HepG2 (cell line): ENCODE measurements around the gene TMEM269. TPM values are rescaled to one million over a fixed set of nuclear protein-coding genes. Genes with fewer than 3 reads are reported as not detected.

Experiments
- AHR ChIP-seq: IDR thresholded peaks from 2 replicates; pipeline ENCODE4 v1.6.1; 2018; ENCODE audit warnings: missing genetic modification reagents, missing compliant biosample characterization
- ATF1 ChIP-seq: IDR thresholded peaks from 2 replicates; pipeline ENCODE4 v1.6.1; 2016; ENCODE audit warnings: mild to moderate bottlenecking, control low read depth
- KLF11 ChIP-seq: IDR thresholded peaks from 2 replicates; pipeline ENCODE4 v1.6.1; 2016; ENCODE audit warnings: missing compliant biosample characterization
- MIER2 ChIP-seq: IDR thresholded peaks from 2 replicates; pipeline ENCODE4 v1.6.1; 2016; ENCODE audit warnings: missing biosample characterization, missing genetic modification reagents
- RBM22 ChIP-seq: fragments of 200-400 bp; formaldehyde crosslinking; optimal IDR thresholded peaks from 2 replicates; pipeline ENCODE3; 2017; ENCODE audit warnings: mild to moderate bottlenecking, low read length, moderate library complexity
- SMAD9 ChIP-seq: sonication (generic); formaldehyde crosslinking; IDR thresholded peaks from 2 replicates; pipeline ENCODE4 v1.5.1; 2020; ENCODE audit warnings: mild to moderate bottlenecking, missing genetic modification reagents
- SRF ChIP-seq: IDR thresholded peaks from 2 replicates; pipeline ENCODE4 v1.6.1; 2011; ENCODE audit warnings: mild to moderate bottlenecking, low read depth, low read length, moderate library complexity
- SYNCRIP ChIP-seq: fragments of 200-400 bp; formaldehyde crosslinking; IDR thresholded peaks from 2 replicates; pipeline ENCODE4 v1.6.1; 2018; ENCODE audit warnings: mild to moderate bottlenecking, low read depth, low read length; ENCODE audit not compliant: insufficient read depth
- TCF7L2 ChIP-seq: IDR thresholded peaks from 2 replicates; pipeline ENCODE4 v1.6.1; 2011; ENCODE audit warnings: mild to moderate bottlenecking, low read depth, low read length, moderate library complexity
- THAP11 ChIP-seq: IDR thresholded peaks from 2 replicates; pipeline ENCODE4 v1.6.1; 2016; ENCODE audit warnings: missing biosample characterization, missing genetic modification reagents
- ZNF543 ChIP-seq: sonication (generic); formaldehyde crosslinking; IDR thresholded peaks from 2 replicates; pipeline ENCODE4 v1.4.0; 2020; ENCODE audit warnings: mild to moderate bottlenecking, missing genetic modification reagents
- ZNF746 ChIP-seq: sonication (generic); formaldehyde crosslinking; IDR thresholded peaks from 2 replicates; pipeline ENCODE4 v1.8.0; 2022; ENCODE audit warnings: mild to moderate bottlenecking, missing genetic modification reagents
- ZNF839 ChIP-seq: sonication (generic); formaldehyde crosslinking; IDR thresholded peaks from 2 replicates; pipeline ENCODE4 v1.4.0; 2020; ENCODE audit warnings: missing genetic modification reagents, mild to moderate bottlenecking, borderline replicate concordance
- polyA plus RNA-seq, 8 experiments: library from polyadenylated mRNA; depleted of rRNA in 3 of 8; stranded (reverse) in 7 of 8; unstranded in 1 of 8; fragments of >200 nt; fragmentation: Illumina TruSeq in 4 of 8; extraction: Trizol in 4 of 8; gene quantifications; 2 replicates each; pipeline versions ENCODE4 v1.2.1 to v1.2.3, GENCODE V29; 2011 to 2016; ENCODE audit warnings: low read depth in 4 of 8, missing spikeins in 1 of 8, mixed read lengths in 1 of 8; ENCODE audit not compliant: insufficient read depth in 1 of 8
- total RNA-seq, 5 experiments: library from RNA; depleted of rRNA; stranded (reverse); fragments of >200 nt; fragmentation: Illumina TruSeq; extraction: Trizol; gene quantifications; 2 replicates each; pipeline ENCODE4 v1.2.3, GENCODE V29; 2016; ENCODE audit warnings: low read depth in 1 of 5
- TF ChIP-seq, protein P1 (sequence below): sonication (generic); formaldehyde crosslinking; IDR thresholded peaks from 2 replicates; pipeline ENCODE4 v1.5.0; 2020; ENCODE audit warnings: mild to moderate bottlenecking, missing genetic modification reagents, borderline replicate concordance
- TF ChIP-seq, protein P2 (sequence below): sonication (generic); formaldehyde crosslinking; IDR thresholded peaks from one replicate; pipeline ENCODE4 v1.5.1; 2020; ENCODE audit warnings: mild to moderate bottlenecking, missing genetic modification reagents; ENCODE audit errors: not compliant biosample characterization
- TF ChIP-seq, protein P3 (sequence below): sonication (generic); formaldehyde crosslinking; IDR thresholded peaks from 2 replicates; pipeline ENCODE4 v1.4.0; 2020; ENCODE audit warnings: missing genetic modification reagents, borderline replicate concordance

TMEM269 gene
- total and polyA plus RNA-seq, 2 of the 13 experiments (the other 11 are each of a cell fraction or from before 2014, with no cell fraction given) = 0.15 to 0.21 TPM

DNA sequence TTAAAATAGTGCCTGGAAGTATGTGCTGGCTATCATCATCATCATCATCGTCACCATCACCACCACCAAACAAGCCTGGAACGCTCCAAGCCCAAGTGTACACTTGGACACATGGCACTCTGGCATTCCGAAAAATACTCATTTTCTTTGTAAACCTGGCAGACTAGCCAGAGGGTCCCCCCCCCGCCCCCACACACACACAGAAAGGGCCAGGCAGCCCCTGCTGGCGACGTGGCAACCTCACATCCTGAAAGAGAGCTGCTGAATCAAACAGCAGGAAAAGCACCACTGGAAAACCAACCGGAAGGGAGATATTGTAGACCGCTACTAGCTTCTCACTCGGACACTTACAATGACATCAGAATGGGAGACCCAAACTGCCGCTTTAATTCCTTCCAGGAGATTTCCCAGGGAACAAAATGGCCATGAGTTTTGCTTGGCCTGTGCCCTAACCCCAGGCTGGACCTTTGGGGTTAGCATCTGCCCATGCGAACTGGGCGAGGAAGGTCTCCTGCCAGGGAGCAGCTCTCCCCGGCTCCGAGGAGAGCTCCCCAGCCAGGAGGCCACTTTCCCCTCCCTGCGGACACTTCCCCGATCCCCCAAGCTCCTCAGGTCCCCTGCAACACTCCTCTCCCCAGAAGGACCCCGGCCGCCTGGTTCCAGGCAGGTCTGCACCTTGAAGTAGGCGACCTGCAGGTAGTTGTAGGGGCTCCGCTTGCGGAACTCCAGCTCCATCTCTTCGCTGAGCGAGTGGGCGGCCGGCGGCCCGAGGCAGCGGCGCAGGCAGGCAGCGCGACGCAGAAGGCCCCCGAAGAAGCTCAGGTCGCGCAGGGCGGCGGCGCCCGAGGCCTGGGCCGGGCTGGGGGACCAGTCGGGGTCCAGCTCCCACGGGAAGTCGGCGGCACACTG is 18.7 kb upstream of the TMEM269 start (continued):
- TF ChIP-seq TCF7L2 = no peak
- TF ChIP-seq ZNF839 = no peak
- TF ChIP-seq ZNF746 (CRISPR knock-in tag) = no peak
- TF ChIP-seq, protein P1, sequence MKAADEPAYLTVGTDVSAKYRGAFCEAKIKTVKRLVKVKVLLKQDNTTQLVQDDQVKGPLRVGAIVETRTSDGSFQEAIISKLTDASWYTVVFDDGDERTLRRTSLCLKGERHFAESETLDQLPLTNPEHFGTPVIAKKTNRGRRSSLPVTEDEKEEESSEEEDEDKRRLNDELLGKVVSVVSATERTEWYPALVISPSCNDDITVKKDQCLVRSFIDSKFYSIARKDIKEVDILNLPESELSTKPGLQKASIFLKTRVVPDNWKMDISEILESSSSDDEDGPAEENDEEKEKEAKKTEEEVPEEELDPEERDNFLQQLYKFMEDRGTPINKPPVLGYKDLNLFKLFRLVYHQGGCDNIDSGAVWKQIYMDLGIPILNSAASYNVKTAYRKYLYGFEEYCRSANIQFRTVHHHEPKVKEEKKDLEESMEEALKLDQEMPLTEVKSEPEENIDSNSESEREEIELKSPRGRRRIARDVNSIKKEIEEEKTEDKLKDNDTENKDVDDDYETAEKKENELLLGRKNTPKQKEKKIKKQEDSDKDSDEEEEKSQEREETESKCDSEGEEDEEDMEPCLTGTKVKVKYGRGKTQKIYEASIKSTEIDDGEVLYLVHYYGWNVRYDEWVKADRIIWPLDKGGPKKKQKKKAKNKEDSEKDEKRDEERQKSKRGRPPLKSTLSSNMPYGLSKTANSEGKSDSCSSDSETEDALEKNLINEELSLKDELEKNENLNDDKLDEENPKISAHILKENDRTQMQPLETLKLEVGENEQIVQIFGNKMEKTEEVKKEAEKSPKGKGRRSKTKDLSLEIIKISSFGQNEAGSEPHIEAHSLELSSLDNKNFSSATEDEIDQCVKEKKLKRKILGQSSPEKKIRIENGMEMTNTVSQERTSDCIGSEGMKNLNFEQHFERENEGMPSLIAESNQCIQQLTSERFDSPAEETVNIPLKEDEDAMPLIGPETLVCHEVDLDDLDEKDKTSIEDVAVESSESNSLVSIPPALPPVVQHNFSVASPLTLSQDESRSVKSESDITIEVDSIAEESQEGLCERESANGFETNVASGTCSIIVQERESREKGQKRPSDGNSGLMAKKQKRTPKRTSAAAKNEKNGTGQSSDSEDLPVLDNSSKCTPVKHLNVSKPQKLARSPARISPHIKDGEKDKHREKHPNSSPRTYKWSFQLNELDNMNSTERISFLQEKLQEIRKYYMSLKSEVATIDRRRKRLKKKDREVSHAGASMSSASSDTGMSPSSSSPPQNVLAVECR (CRISPR knock-in tag) = no peak; the same call in 1 of the 2 replicates
- TF ChIP-seq SMAD9 (CRISPR knock-in tag) = no peak
- no peak for TF ChIP-seq ATF1 (CRISPR knock-in tag)
- no peak for TF ChIP-seq ZNF543 (CRISPR knock-in tag)
- no peak for TF ChIP-seq RBM22
- TF ChIP-seq KLF11 (CRISPR knock-in tag) = no peak
- TF ChIP-seq AHR (CRISPR knock-in tag) = no peak
- no peak for TF ChIP-seq SRF
- TF ChIP-seq, protein P2, sequence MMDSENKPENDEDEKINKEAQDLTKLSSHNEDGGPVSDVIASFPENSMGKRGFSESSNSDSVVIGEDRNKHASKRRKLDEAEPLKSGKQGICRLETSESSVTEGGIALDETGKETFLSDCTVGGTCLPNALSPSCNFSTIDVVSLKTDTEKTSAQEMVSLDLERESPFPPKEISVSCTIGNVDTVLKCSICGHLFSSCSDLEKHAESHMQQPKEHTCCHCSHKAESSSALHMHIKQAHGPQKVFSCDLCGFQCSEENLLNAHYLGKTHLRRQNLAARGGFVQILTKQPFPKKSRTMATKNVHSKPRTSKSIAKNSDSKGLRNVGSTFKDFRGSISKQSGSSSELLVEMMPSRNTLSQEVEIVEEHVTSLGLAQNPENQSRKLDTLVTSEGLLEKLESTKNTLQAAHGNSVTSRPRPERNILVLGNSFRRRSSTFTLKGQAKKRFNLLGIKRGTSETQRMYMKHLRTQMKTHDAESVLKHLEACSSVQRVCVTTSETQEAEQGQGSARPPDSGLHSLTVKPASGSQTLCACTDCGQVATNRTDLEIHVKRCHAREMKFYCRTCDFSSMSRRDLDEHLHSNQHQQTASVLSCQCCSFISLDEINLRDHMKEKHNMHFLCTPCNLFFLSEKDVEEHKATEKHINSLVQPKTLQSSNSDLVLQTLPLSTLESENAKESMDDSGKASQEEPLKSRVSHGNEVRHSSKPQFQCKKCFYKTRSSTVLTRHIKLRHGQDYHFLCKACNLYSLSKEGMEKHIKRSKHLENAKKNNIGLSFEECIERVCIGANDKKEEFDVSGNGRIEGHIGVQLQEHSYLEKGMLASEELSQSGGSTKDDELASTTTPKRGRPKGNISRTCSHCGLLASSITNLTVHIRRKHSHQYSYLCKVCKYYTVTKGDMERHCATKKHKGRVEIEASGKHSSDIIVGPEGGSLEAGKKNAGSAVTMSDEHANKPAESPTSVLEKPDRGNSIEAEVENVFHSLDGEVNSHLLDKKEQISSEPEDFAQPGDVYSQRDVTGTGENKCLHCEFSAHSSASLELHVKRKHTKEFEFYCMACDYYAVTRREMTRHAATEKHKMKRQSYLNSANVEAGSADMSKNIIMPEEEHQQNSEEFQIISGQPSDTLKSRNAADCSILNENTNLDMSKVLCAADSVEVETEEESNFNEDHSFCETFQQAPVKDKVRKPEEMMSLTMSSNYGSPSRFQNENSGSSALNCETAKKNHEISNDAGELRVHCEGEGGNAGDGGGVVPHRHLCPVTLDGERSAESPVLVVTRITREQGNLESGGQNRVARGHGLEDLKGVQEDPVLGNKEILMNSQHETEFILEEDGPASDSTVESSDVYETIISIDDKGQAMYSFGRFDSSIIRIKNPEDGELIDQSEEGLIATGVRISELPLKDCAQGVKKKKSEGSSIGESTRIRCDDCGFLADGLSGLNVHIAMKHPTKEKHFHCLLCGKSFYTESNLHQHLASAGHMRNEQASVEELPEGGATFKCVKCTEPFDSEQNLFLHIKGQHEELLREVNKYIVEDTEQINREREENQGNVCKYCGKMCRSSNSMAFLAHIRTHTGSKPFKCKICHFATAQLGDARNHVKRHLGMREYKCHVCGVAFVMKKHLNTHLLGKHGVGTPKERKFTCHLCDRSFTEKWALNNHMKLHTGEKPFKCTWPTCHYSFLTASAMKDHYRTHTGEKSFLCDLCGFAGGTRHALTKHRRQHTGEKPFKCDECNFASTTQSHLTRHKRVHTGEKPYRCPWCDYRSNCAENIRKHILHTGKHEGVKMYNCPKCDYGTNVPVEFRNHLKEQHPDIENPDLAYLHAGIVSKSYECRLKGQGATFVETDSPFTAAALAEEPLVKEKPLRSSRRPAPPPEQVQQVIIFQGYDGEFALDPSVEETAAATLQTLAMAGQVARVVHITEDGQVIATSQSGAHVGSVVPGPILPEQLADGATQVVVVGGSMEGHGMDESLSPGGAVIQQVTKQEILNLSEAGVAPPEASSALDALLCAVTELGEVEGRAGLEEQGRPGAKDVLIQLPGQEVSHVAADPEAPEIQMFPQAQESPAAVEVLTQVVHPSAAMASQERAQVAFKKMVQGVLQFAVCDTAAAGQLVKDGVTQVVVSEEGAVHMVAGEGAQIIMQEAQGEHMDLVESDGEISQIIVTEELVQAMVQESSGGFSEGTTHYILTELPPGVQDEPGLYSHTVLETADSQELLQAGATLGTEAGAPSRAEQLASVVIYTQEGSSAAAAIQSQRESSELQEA = no peak
- no peak for TF ChIP-seq SYNCRIP
- TF ChIP-seq, protein P3, sequence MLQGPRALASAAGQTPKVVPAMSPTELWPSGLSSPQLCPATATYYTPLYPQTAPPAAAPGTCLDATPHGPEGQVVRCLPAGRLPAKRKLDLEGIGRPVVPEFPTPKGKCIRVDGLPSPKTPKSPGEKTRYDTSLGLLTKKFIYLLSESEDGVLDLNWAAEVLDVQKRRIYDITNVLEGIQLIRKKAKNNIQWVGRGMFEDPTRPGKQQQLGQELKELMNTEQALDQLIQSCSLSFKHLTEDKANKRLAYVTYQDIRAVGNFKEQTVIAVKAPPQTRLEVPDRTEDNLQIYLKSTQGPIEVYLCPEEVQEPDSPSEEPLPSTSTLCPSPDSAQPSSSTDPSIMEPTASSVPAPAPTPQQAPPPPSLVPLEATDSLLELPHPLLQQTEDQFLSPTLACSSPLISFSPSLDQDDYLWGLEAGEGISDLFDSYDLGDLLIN (CRISPR knock-in tag) = no peak
- TF ChIP-seq THAP11 (CRISPR knock-in tag) = peak; percentile 34; the same call in 1 of the 2 replicates
- no peak for TF ChIP-seq MIER2
